AG20443 (cell line): Measurements from ENCODE around the gene BEAN1.

Source experiments
- DNase-seq: peaks from one replicate; pipeline ENCODE4 v3.0.0; 2012; ENCODE audit warnings: low spot score, mixed read lengths

BEAN1 gene

GRCh38 chr16:66395806-66396555 lies 31.1 kb upstream of the BEAN1 start:
- DNase-seq = no peak

GRCh38 chr16:66397736-66398433 lies 29.2 kb upstream of the BEAN1 start:
- DNase-seq = no peak

- DNase-seq = no peak
Measured at GRCh38 chr16:66399031-66399430, 28.1 kb upstream of the BEAN1 start.

GRCh38 chr16:66399930-66400329 lies 27.2 kb upstream of the BEAN1 start:
- no peak for DNase-seq

GRCh38 chr16:66400503-66401380 lies 26.4 kb upstream of the BEAN1 start:
- no peak for DNase-seq

GRCh38 chr16:66401610-66402009 lies 25.5 kb upstream of the BEAN1 start:
- no peak for DNase-seq

GRCh38 chr16:66402166-66402565 lies 24.9 kb upstream of the BEAN1 start:
- no peak for DNase-seq

- DNase-seq = no peak
Measured at GRCh38 chr16:66402591-66403230, 24.4 kb upstream of the BEAN1 start.

GRCh38 chr16:66403531-66404145 lies 23.5 kb upstream of the BEAN1 start:
- DNase-seq = no peak

GRCh38 chr16:66405057-66405783 lies 21.9 kb upstream of the BEAN1 start:
- DNase-seq = no peak

- DNase-seq = peak; percentile 95
Measured at GRCh38 chr16:66406534-66407221, 20.4 kb upstream of the BEAN1 start.

- DNase-seq = peak; percentile 43
Measured at GRCh38 chr16:66408163-66409048, 18.7 kb upstream of the BEAN1 start.

GRCh38 chr16:66409156-66409555 lies 17.9 kb upstream of the BEAN1 start:
- DNase-seq = no peak

- no peak for DNase-seq
Measured at GRCh38 chr16:66412182-66412581, 14.9 kb upstream of the BEAN1 start.

GRCh38 chr16:66414891-66415290 lies 12.2 kb upstream of the BEAN1 start:
- DNase-seq = no peak

- DNase-seq = no peak
Measured at GRCh38 chr16:66416136-66416535, 11.0 kb upstream of the BEAN1 start.

GRCh38 chr16:66416939-66417700 lies 10.0 kb upstream of the BEAN1 start:
- peak; percentile 60 for DNase-seq

GRCh38 chr16:66418165-66418962 lies 8.7 kb upstream of the BEAN1 start:
- DNase-seq = no peak
